Stimulated activated CD4-positive, alpha-beta T cell treated with anti-CD3 and anti-CD28 coated beads, Interleukin-12 subunit alpha, Interleukin-12 subunit beta, amount 100 ng/mL, for 48 hours (primary cell): ENCODE data around the gene DHRS13.
"Not testable (repeated sequence)": the region's sequence is repeated elsewhere in the genome, so short reads cannot be mapped to it uniquely, and the experiment has no call there.

Experiments used
- DNase-seq, 3 donors: peaks; one replicate each; pipeline ENCODE4 v3.0.0-alpha.2; 2020; ENCODE audit warnings: low read depth in 2 of 3, low spot score in 1 of 3

The DHRS13 gene

DNA sequence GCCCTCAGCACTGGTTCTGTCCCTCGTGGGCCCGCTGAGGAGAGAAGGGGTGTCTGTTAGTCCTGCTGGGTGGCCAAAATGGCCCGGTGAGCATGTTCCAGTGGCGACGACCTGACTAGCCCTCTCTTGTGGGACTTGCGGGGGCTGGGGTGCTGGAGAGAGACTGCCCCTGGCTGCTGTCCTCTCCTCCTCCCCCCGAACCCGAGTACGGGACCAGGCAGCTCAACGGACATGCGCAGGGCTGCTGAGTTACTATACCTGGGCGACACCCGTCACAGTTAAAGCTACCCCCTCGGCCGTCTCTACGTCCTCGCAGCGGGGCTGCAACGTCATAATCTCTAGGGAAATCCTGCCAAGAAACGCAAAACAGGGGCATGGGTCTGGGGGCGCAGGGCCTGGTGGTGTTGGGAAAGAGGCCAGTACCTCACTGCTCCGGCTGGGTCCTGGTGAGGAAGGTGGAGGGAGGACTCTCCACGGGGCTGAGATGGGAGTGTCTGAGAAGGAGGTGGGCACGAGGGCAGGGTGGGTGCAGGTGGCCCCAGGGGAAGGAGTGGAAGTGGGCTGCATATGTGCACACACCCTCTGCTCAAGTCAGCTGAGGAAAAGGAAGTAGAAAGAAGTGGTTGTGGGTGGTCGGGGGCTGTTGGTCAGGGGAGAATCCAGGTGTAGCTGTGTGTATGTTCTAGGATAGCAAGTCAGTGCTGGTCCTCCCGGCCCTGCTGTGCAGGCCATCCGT, 18.7 kb downstream of the DHRS13 start:
- DNase-seq: no peak

DNA sequence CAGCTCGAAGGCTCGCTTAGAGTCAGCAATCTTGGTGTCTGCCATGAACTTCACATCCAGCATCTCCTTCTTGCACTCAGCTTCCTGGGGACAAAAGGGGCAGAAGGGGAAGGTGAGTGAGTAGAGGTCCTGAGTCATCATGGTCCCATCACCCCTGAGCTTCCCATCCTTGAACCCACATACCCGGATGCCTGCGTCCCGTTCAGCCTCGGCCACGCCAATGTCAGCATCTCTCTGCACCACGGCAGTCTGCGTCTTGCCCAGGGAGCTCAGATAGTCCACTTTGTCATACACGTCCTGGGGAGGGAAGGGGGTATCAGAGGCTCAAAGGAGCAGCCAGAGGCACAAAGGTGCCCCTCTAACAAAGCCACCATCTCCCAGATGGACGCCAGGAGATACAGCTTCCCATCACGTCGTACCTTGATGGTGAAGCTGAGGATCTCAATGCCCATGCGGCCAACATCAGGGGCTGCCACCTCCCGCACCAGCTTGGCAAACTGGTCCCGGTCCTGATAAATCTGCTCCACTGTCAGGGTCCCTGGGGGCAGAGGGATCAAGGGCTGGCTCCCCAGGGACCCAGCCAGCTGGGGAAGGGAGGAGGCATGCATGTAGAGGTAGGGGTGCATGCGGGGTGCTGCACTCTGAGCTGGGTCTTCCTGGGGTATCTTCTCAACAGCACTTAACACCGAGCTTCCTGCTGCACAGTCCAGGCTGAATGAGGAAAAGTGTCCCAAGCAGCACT, 20.6 kb downstream of the DHRS13 start:
- no peak for DNase-seq

DNA sequence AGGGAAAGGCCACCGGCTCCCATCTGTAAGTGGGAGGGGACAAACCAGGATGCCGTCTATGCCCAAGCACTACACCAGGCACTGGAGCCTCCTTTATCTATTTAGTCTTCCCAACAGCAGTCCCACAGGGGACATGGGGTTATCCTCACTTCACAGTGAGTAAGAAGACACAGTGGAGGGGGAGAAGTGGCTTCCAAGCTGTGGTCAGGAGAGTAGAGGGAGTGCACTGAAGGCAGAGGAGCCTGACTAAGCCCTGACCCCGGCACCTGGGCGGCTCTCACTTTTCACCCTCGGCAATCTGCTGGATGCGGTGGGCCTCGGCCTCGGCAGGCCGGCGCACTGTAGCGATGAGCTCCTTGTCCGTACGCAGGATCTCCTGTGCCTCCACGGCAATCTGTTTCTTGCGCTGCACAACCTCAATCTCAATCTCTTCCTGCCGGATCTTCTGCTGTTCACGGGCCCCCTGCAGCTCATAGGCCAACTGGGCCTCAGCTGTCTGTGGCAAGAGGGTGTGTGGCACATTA, 21.3 kb downstream of the DHRS13 start:
- no peak for DNase-seq

DNA sequence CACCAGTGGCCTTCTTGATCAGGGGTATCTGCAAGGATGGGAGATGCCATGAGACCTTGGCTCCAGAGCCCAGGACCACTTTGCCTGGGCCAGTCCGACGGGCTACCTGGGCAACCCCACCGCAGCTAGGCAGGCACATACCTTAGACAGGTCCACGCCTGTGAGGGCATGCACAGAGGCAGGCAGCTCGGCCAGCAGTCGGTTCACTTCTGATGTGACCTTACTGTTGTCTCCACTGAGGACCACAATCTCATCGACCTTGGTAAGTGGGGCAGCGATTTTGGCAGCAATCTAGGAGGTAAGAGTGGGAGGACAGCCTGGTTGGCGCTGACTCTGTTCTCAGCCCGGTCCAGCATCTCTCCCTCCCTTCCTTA, 22.3 kb downstream of the DHRS13 start:
- no peak for DNase-seq

DNA sequence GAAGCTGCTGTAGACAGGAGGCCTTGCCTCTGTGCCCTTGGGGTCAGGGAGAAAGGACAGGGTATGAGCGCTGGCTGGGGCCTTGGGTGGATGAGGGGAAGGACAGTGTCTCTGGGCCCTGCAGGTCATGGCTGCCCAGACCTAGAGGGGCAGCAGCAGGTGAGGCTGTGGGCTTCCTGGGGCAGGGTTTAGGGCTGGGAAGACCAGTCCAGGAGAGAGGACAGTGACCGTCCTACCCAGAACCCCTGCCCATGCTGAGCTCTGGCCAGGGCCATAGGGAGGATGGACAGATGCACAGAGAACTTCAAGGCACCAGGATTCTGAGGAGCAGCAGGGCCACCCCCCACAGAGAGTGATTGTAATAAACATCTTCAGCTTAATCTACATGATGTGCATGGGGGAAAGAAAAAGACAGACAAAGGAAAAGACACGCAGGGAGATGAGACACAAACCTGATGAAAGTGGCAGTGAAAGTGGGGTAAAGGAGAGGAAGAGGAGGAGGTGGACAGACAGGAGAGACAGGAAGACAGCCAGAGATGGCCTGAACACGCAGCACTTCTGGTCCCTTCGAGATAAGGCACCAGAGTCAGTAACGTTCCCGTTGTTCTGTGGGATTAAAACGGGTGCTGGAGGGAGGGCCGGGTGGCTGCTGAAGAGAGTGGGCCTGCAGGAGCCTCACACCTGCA, 22.9 kb downstream of the DHRS13 start:
- DNase-seq: no peak

DNA sequence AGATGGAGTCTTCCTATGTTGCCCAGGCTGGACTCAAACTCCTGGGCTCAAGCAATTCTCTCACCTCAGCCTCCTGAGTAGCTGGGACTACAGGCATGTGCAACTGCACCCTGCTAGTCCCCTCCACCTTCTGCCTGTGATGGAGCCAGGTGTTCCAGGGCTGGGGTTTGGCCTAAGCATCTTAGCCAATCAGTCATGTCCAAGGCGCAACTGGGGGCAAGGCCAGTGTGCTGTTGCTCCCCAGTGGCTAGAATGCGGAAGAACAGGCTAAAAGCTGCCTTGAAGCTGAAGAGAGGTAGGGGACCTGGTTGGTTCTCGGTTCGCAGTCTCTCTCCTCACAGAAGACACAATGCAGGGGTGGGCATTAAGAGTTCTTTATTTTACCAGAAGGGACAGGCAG, 23.9 kb downstream of the DHRS13 start:
- DNase-seq: no peak

DNA sequence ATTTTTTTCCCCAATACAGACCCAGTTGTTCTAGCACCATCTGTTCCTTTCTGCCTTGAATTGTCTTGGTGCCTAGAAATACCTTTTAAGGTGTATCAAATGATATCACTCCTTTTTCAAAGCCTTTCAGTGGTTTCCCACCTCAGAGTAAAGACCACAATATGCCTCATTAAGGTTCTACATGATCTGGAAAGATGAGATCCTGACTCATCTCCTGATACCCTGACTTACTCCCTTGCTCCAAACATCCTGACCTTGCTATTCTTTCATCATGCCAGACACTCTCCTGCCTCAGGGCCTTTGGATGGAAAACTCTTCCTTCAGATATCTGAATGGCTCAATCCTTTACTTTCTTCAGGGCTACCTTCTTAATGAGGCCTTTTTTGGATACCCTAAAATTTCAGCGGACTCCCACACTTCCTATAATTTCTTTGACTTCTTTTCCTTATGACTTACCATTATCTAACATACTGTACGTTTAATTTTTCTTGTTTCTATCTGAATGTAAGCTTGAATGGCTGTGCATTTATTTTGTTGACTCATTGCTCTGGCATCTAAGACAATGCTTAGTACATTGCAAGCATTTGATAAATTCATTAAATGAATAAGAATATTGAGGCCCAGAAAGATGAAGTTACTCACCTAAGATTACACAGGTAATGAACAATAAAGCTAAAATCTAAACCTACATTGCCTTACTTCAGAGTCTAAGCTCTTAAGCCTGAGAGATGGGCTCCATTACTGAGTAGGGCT, 24.5 kb downstream of the DHRS13 start:
- no peak for DNase-seq

DNA sequence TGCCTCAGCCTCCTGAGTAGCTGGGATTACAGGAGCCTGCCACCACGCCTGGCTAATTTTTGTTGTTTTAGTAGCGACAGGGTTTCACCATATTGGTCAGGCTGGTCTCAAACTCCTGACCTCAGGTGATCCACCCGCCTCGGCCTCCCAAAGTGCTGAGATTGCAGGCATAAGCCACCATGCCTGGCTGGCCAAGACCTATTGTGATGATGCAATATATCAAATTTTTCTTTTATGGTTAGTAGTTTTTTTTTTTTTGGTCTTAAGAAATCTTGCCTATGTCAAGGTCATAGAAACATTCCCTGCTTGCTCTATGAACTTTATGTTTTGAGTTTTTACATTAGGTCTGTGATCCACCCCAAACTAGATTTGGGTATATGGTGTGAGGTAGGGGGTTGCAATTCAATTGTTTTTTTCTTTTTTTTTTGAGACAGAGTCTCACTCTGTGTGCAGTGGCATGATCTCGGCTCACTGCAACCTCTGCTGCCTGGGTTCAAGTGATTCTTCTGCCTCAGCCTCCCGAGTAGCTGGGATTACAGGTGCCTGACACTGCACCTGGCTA, 25.6 kb downstream of the DHRS13 start:
- DNase-seq: not testable (repeated sequence)

DNA sequence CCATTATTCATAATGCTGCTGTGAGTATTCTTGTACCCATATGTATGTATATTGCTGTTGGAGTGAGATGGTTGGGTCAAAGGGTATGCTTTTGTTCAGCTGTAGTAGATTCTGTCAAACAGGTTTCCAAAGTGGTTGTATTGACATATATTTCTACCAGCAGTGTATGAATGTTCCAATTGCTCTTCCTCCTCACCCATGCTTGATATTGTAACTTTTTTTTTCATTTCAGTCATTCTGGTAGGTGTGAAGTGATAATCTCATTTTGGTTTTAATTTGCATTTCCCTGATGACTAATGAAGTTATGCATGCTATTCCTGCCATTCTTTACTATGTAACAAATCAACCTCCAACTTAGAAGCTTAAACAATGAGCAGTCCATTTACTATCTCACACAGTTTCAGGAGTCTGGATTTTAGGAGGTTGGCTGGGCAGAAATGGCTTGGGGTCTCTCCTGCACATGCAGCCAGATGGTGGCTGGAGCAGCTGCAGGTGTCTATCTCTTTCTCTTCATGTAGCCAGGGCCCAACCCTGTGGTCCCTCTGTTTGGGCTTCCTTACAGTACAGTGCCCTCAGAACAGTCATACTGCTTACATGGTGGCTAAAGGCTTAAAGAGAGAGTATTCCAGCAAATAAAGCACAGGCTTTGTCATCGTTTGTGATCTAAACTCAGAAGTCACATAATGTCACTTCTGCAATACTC, 26.9 kb downstream of the DHRS13 start:
- peak in 1 of 3 donors; percentile 9 for DNase-seq

DNA sequence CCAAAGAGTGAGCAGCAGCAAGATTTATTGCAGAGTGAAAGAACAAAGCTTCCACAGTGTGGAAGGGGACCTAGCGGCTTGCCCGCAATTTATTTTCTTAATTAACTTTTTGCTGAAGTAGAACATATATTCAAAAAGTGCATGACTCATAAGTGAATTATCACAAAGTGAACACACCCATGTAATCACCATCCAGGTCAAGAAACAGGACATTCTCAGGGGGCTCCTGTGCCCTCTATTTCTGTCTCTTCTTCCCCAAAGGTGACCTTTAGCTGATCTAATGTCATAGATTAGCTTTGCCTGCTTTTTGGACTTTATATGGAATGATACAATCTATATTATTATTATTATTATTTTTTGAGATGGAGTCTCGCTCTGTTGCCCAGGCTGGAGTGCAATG, 28.1 kb downstream of the DHRS13 start:
- no peak for DNase-seq

DNA sequence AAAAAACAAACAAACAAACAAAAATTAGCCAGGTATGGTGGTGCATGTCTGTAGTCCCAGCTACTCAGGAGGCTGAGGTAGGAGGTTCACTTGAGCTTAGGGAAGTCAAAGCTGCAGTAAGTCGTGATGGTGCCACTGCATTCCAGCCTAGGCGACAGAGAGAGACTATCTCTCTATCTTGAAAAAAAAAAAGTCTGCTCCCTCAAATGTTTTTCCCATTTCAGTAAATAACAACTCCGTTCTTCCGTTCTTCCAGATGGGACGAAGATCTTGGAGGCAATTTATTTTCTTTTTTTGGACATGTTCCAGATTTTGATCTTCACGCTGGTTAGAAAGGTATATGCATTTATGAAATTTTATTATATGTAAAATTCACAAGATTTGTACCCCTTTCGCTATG, 29.0 kb downstream of the DHRS13 start:
- DNase-seq: no peak

DNA sequence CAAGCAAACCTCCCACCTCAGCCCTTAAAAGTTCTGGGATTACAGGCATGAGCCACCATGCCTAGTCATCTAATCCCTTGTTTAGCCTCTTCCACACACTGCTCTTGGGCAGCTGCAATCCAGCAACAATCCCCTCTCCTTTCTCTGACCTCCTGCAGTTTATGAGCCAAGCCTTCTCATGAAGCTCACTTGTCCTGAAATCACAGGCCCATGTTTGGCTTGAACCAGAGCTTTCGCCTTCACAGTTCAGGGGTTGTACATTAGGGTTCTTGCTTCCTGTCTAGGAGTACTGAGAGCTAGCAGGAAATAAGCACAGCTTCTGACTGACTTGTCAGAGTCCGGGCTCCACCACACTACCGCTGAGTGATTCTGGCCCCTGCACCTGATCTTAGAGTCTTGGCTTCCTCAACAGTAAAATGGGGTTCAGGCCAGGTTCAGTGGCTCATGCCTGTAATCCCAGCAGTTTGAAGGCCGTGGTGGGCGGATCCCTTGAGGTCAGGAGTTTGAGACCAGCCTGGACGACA, 31.8 kb downstream of the DHRS13 start:
- peak in 1 of 3 donors; percentile 27 for DNase-seq

DNA sequence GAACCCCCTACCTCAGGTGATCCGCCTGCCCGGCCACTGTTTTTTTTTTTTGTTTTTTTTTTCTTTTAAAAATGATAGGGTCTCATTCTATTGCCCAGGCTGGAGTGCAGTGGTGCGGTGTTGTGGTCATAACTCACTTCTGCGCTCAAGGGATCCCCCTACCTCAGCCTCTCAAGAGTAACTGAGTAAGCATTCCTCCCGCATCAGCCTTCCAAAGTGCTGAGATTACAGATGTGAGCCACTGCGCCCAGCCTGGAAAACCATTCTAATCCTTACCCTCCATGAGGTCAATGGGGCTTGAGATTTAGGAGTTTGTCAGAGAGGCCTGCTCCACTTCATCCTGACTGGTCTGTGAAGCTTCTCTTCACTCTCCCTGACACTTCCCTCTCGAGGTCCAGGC, 35.6 kb downstream of the DHRS13 start:
- DNase-seq: no peak

DNA sequence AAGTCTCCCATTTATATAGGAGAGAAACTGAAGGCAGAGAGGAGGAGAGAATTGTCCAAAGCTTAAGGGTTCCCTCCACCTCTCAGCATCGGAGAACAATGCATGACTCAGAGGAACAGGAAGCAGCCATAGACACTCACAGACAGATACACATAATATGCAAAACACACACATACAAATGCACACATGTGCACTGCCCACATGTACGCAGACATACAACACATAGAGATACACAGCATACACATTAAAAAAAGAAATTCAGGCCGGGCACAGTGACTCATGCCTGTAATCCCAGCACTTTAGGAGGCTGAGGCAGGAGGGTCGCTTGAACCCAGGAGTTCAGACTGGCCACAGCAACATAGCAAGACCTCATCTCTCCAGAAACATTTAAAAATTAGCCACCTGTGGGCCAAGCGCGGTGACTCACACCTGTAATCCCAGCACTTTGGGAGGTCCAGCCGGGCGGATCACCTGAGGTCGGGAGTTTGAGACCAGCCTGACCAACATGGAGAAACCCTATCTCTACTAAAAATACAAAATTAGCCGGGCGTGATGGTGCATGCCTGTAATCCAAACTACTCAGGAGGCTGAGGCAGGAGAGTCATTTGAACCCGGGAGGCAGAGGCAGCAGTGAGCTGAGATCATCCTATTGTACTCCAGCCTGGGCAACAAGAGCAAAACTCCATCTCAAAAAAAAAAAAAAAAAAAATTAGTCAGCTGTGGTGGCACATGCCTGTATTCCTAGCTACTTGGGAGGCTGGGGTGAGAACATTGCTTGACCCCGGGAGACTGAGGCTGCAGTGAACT, 36.7 kb downstream of the DHRS13 start:
- no peak for DNase-seq

DNA sequence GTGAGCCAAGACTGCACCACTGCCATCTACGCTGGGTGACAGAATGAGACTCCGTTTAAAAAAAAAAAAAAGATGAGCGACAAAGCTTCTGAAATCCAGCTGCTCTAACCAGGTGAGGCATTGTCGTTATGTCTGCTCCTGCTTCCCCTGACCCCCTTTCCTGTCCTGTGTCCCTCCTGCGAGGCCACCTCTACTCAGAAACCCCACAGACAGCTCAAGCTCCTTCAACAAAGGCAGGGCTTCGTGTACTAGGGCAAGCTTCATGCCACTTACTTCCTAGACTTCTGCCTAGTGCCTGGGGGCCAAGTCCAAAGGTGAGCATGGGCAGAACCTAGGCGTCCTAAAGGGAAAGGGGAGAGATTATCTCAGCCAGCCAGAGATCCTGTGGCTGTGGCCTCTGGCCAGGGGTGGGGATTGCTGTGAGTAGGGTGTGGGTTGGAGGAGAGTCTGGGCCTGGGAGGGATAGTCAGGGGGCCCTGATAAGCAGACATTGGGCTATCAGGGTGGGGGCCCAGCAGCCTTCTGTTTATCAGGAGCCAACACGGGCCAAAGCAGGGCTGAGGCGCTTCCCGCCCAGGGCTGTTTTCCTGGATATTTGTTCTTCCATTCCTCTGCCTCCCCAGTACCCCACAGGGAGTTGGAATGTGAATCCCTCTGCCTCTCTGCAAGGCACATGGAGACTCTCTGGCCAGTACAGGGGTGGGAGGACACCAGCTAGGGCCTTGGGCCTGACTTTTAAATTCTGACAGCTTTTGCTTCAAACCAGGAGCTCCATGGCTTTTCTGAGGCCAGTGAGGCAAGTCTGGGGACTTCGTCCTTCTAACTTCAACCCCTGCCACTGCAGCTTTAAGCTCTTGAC, 37.7 kb downstream of the DHRS13 start:
- no peak for DNase-seq

DNA sequence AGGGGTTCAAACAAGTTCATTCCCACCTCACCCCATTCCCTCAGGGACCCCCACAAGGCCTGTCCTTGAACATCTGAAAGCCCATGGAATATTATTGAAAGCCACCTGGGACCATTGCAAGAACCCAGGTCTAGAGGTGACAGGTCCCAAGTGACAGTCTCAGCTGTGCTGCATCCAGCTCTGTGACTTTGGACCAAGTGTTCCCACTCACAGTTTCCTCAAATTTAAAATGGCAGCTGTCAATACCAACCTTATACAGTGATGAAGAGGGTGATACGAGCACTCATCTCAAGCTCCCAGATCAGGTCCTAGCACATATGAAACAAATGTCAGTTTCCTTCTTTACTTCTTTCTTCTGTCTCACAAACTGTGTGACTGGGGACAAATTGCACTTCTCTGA, 38.9 kb downstream of the DHRS13 start:
- no peak for DNase-seq

DNA sequence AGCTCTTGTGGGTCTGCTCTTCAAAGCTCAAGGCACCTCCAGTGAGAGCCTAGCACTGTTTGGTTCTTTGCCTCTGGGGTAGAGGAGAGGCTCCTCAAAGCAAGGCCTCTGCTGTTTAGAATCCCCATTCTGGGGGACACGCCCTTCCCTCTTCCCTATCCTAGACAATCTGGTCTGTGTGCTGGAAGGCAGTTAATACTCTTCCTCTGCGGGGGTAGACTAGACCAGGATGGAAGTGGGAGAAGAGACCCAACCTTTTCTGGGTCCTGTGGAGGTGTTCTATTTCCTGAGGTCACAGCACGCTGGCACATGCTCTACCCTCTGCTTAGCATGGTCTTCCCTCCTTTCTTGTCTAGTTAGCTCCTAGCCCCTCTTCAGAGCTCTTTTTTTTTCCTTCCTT, 40.3 kb downstream of the DHRS13 start:
- no peak for DNase-seq
